SW 1271 (cell line): ENCODE measurements around the gene LYL1.
A peak's percentile ranks its signal among the peaks of the same experiment; 100 is the strongest.

Experiments used
- DNase-seq, 2 experiments: peaks; one replicate each; lab custom pipeline; 2025; lab: John Stamatoyannopoulos, UW

The LYL1 gene

GRCh38 chr19:13092606-13093235, 9.9 kb downstream of the LYL1 start:
- DNase-seq, result no peak

GRCh38 chr19:13092158-13092543, 10.5 kb downstream of the LYL1 start:
- DNase-seq, result no peak

GRCh38 chr19:13091400-13092157, 11.1 kb downstream of the LYL1 start:
- no peak for DNase-seq

GRCh38 chr19:13090511-13091231, 12.0 kb downstream of the LYL1 start:
- no peak for DNase-seq

GRCh38 chr19:13089857-13090507, 12.7 kb downstream of the LYL1 start:
- no peak for DNase-seq

GRCh38 chr19:13089139-13089856, 13.4 kb downstream of the LYL1 start:
- no peak for DNase-seq

- DNase-seq, result no peak
Observed at GRCh38 chr19:13087795-13088537, 14.7 kb downstream of the LYL1 start.

GRCh38 chr19:13087295-13087694, 15.4 kb downstream of the LYL1 start:
- no peak for DNase-seq

GRCh38 chr19:13086341-13086740, 16.3 kb downstream of the LYL1 start:
- no peak for DNase-seq

GRCh38 chr19:13085666-13086065, 17.0 kb downstream of the LYL1 start:
- DNase-seq, result no peak

GRCh38 chr19:13083627-13084026, 19.0 kb downstream of the LYL1 start:
- DNase-seq, result no peak

GRCh38 chr19:13083008-13083404, 19.7 kb downstream of the LYL1 start:
- DNase-seq, result no peak

- DNase-seq, result peak in 1 of 2 experiments; percentile 15
Observed at GRCh38 chr19:13082192-13083007, 20.3 kb downstream of the LYL1 start.

- no peak for DNase-seq
Observed at GRCh38 chr19:13079542-13079986, 23.1 kb downstream of the LYL1 start.

- no peak for DNase-seq
Observed at GRCh38 chr19:13078897-13079541, 23.6 kb downstream of the LYL1 start.

- no peak for DNase-seq
Observed at GRCh38 chr19:13078381-13078780, 24.3 kb downstream of the LYL1 start.

- no peak for DNase-seq
Observed at GRCh38 chr19:13077240-13077639, 25.4 kb downstream of the LYL1 start.

- no peak for DNase-seq
Observed at GRCh38 chr19:13076787-13077186, 25.9 kb downstream of the LYL1 start.

- DNase-seq, result no peak
Observed at GRCh38 chr19:13076320-13076719, 26.3 kb downstream of the LYL1 start.

GRCh38 chr19:13074378-13074777, 28.3 kb downstream of the LYL1 start:
- no peak for DNase-seq
